SU-DHL-6 (cell line): ENCODE data around the gene PTPRG.
"Not testable (repeated sequence)": the region's sequence is repeated elsewhere in the genome, so short reads cannot be mapped to it uniquely, and the experiment has no call there.

Experiments used
- H2AFZ ChIP-seq: fragments of 200-600 bp; sonication (generic); 2 replicates; pipeline ENCODE4 v1.6.1; 2014; ENCODE audit warnings: low read depth, mild to moderate bottlenecking, moderate library complexity, mixed read lengths, antibody characterized with exemption, low read length; ENCODE audit not compliant: severe bottlenecking
- H3F3A ChIP-seq: fragments of 200-600 bp; shearing (Covaris generic); 2 replicates; pipeline ENCODE4 v1.6.0; 2016; ENCODE audit warnings: antibody characterized with exemption, mild to moderate bottlenecking; ENCODE audit not compliant: insufficient read depth
- H3K27ac ChIP-seq: fragments of 200-600 bp; sonication (generic); 2 replicates; pipeline ENCODE4 v1.5.1; 2016; ENCODE audit warnings: low read depth, mild to moderate bottlenecking, low read length, moderate library complexity, mixed read lengths
- H3K27me3 ChIP-seq: fragments of 200-600 bp; sonication (generic), shearing (Covaris generic); 2 replicates; pipeline ENCODE4 v1.6.0; 2014; ENCODE audit warnings: mild to moderate bottlenecking, low read length
- H3K36me3 ChIP-seq: fragments of 200-600 bp; sonication (generic); 2 replicates; pipeline ENCODE4 v1.6.1; 2014; ENCODE audit warnings: mild to moderate bottlenecking, low read length, mixed read lengths
- H3K4me2 ChIP-seq: fragments of 300-600, 200-600 bp; shearing (Covaris generic), sonication (generic); 2 replicates; pipeline ENCODE4 v1.6.0; 2014; ENCODE audit warnings: low read length, low read depth, mild to moderate bottlenecking; ENCODE audit not compliant: poor library complexity, severe bottlenecking
- H3K4me3 ChIP-seq: fragments of 200-600 bp; sonication (generic); 2 replicates; pipeline ENCODE4 v1.5.1; 2014; ENCODE audit warnings: antibody characterized with exemption, low read length, mild to moderate bottlenecking, mixed read lengths; ENCODE audit not compliant: insufficient read depth, poor library complexity, severe bottlenecking
- H3K79me2 ChIP-seq: fragments of 200-600 bp; sonication (generic); 2 replicates; pipeline ENCODE4 v1.6.1; 2014; ENCODE audit warnings: mild to moderate bottlenecking, low read length, moderate library complexity; ENCODE audit not compliant: insufficient read depth
- H3K9ac ChIP-seq: fragments of 200-600 bp; sonication (generic); 2 replicates; pipeline ENCODE4 v1.7.0; 2014; ENCODE audit warnings: mild to moderate bottlenecking, low read length
- H3K9me2 ChIP-seq: fragments of 200-600 bp; sonication (generic); replicated peaks from 2 replicates; pipeline ENCODE4 v1.6.1; 2014; ENCODE audit warnings: low read length; ENCODE audit not compliant: insufficient read depth
- H3K9me3 ChIP-seq: fragments of 200-600 bp; sonication (generic); 2 replicates; pipeline ENCODE4 v1.6.1; 2014; ENCODE audit warnings: low read length, mixed read lengths; ENCODE audit not compliant: insufficient read depth
- H4K20me1 ChIP-seq: fragments of 200-600 bp; sonication (generic); 2 replicates; pipeline ENCODE4 v1.6.1; 2014; ENCODE audit warnings: low read depth, mild to moderate bottlenecking, antibody characterized with exemption, low read length, moderate library complexity, mixed read lengths
- CTCF ChIP-seq: fragments of 200-600 bp; sonication (generic); IDR thresholded peaks from one replicate; pipeline ENCODE4 v1.5.1; 2017; ENCODE audit warnings: antibody characterized with exemption, mild to moderate bottlenecking, low read length, moderate library complexity; ENCODE audit not compliant: insufficient read depth, poor library complexity, severe bottlenecking
- EZH2phosphoT487 ChIP-seq: fragments of 200-600 bp; sonication (generic), shearing (Covaris generic); conservative IDR thresholded peaks from 2 replicates; pipeline ENCODE4 v1.6.1; 2018; ENCODE audit warnings: mild to moderate bottlenecking, antibody characterized with exemption, low read length, moderate library complexity, mixed read lengths

Gene PTPRG

GRCh38 chr3:61748288-61748687 is 186.9 kb downstream of the PTPRG start:
- Histone ChIP-seq H3K9ac (no peak overlapping the region), H3K27me3 (no peaks in the 10 kb centered on the region), H3K9me2 (no peaks in the 10 kb centered on the region), H3F3A (no peaks in the 10 kb centered on the region), H3K9me3 (no peaks in the 10 kb centered on the region), H3K36me3 (no peaks in the 10 kb centered on the region), H3K79me2 (no peaks in the 10 kb centered on the region), H2AFZ (no peak overlapping the region), H3K27ac (no peak overlapping the region), H4K20me1 (no peaks in the 10 kb centered on the region), H3K4me3 (no peak overlapping the region), H3K4me2 (no peak overlapping the region)
- TF ChIP-seq EZH2phosphoT487 (no peak), CTCF (no peak)

- TF ChIP-seq EZH2phosphoT487, result no peak
- no peak for TF ChIP-seq CTCF
- Histone ChIP-seq H3K4me3 (no peak overlapping the region), H3K27me3 (no peaks in the 10 kb centered on the region), H3F3A (no peaks in the 10 kb centered on the region), H4K20me1 (no peaks in the 10 kb centered on the region), H3K27ac (no peak overlapping the region), H3K36me3 (no peaks in the 10 kb centered on the region), H3K79me2 (no peaks in the 10 kb centered on the region), H3K9me3 (no peaks in the 10 kb centered on the region), H3K9me2 (no peaks in the 10 kb centered on the region), H3K4me2 (no peak overlapping the region), H2AFZ (no peak overlapping the region), H3K9ac (no peak overlapping the region)
These were observed 189.4 kb downstream of the PTPRG start for GRCh38 chr3:61750766-61751165.

- Histone ChIP-seq H4K20me1 (no peaks in the 10 kb centered on the region), H3K36me3 (no peaks in the 10 kb centered on the region), H3K9ac (no peak overlapping the region), H3K9me3 (no peaks in the 10 kb centered on the region), H3K27me3 (no peaks in the 10 kb centered on the region), H3K9me2 (no peaks in the 10 kb centered on the region), H3K27ac (no peak overlapping the region), H3K79me2 (no peaks in the 10 kb centered on the region), H3K4me2 (no peak overlapping the region), H3F3A (no peaks in the 10 kb centered on the region), H3K4me3 (no peak overlapping the region), H2AFZ (no peak overlapping the region)
- TF ChIP-seq CTCF, result no peak
- no peak for TF ChIP-seq EZH2phosphoT487
These were observed 197.5 kb downstream of the PTPRG start for GRCh38 chr3:61758839-61759238.

GRCh38 chr3:61760783-61761182 is 199.4 kb downstream of the PTPRG start:
- not testable (repeated sequence) for H3K4me2 ChIP-seq, H3K9me3 ChIP-seq, H3K36me3 ChIP-seq, H3K9me2 ChIP-seq, H4K20me1 ChIP-seq, H3K4me3 ChIP-seq, H3K79me2 ChIP-seq, H2AFZ ChIP-seq, H3F3A ChIP-seq, H3K9ac ChIP-seq, H3K27ac ChIP-seq, H3K27me3 ChIP-seq
